ENCODE results near the gene GCGR.

GRCh38 chr17:81807210-81807719 lies 3.3 kb downstream of the GCGR start:
- no peak for TF ChIP-seq CTCF (IDR thresholded peaks at IDR 0.05 in 8 of 11, conservative IDR thresholded peaks at IDR 0.05 in 3 of 11)
- no peak for TF ChIP-seq POLR2A (IDR thresholded peaks at IDR 0.05)
